Lower leg skin (tissue), 3 donors: ENCODE measurements around the gene C1orf21.

Source experiments
- POLR2A ChIP-seq, 2 donors: fragments of 450-650 bp; IDR thresholded peaks; one replicate each; pipeline ENCODE4 v1.6.1; 2016 to 2017; ENCODE audit warnings: antibody characterized with exemption in 2 of 2, mild to moderate bottlenecking in 1 of 2, moderate library complexity in 1 of 2
- TF ChIP-seq, protein P1 (sequence below), 3 donors: fragments of 450-650 bp; IDR thresholded peaks; one replicate each; pipeline ENCODE4 v1.5.1; 2016; ENCODE audit warnings: antibody characterized with exemption in 3 of 3, mild to moderate bottlenecking in 3 of 3, moderate library complexity in 2 of 3

DNA sequence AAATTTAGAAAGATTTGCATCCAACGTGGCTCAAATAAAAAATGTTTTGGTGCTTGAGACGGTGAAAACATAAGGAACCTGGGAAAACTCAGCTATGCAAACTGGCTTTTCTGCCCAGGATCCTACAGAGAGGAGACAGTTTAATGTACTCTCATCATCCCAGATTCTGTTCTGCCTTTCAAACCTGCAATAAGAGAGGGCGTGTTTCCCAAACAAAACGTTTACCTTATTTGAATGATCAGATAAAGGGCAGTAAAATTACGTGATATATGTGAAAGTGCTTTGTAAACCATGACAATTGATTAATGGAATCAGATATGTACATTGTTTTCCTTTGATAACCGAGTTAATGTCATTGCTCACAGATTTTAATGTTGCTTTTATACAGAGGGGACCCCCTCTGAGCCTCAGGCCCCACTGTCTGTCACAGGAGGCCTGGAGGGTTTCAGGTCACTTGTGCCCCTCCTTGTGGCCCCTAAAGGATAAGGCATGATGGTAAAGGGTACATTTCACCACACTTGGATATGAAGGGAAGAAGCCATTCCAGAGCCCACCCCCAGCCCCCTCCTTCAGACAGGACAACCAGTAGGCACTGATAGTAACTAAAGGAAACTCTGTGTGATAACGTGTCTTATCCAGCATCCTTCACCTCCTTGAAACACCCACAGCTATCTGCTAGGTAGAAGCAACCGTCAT lies 210.3 kb downstream of the C1orf21 start:
- TF ChIP-seq, protein P1, sequence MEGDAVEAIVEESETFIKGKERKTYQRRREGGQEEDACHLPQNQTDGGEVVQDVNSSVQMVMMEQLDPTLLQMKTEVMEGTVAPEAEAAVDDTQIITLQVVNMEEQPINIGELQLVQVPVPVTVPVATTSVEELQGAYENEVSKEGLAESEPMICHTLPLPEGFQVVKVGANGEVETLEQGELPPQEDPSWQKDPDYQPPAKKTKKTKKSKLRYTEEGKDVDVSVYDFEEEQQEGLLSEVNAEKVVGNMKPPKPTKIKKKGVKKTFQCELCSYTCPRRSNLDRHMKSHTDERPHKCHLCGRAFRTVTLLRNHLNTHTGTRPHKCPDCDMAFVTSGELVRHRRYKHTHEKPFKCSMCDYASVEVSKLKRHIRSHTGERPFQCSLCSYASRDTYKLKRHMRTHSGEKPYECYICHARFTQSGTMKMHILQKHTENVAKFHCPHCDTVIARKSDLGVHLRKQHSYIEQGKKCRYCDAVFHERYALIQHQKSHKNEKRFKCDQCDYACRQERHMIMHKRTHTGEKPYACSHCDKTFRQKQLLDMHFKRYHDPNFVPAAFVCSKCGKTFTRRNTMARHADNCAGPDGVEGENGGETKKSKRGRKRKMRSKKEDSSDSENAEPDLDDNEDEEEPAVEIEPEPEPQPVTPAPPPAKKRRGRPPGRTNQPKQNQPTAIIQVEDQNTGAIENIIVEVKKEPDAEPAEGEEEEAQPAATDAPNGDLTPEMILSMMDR (IDR thresholded peaks at IDR 0.05), result no peak
- TF ChIP-seq POLR2A (IDR thresholded peaks at IDR 0.05), result no peak
